T1000 (cell line): ENCODE results near the gene PDE1A.

Experiments used
- DNase-seq: peaks from one replicate; lab custom pipeline; 2025; ENCODE audit warnings: mixed read lengths; lab: John Stamatoyannopoulos, UW

PDE1A gene

GRCh38 chr2:182128821-182129707 is 297.8 kb downstream of the PDE1A start:
- no peak for DNase-seq

DNA sequence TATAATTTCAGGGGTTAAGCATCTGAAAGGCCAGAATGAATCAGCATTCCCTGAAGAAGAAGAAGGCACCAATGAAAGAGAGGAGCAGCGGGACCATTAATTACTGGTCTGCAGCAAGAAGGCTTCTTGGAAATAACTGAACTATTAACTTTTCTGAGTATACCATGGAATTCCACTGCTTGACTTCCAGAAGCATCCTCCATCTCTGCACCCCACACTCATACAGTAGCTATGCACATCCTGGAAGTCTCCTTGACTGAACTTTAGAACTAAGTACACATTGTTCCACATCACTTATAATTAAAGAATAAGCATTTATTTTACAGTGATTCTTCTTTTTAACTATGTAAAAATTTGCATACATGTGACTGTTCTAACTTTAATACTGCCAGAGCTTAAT is 309.6 kb downstream of the PDE1A start:
- DNase-seq = no peak

DNA sequence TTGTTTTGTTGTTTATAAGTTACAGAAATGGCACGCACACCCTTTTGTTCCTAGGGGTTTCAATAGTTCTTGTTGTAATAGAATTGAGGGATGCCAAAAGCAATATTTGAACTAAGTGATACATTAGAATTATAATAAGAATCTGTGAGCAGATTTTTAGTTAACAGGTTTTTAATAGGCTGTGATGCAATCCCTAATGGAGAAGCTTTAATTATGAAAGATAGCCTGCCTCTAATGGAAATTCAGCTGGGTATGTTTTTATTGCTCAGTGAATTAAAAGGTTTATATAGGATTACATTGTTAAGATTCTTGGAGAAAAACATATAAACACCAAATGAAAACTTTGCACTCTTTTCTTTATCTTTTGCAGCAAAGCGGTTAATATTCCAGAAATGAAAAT is 310.1 kb downstream of the PDE1A start:
- DNase-seq = no peak

- no peak for DNase-seq
These were observed 311.6 kb downstream of the PDE1A start for GRCh38 chr2:182115258-182115657.

- DNase-seq = no peak
These were observed 313.5 kb downstream of the PDE1A start for GRCh38 chr2:182113334-182113733.

DNA sequence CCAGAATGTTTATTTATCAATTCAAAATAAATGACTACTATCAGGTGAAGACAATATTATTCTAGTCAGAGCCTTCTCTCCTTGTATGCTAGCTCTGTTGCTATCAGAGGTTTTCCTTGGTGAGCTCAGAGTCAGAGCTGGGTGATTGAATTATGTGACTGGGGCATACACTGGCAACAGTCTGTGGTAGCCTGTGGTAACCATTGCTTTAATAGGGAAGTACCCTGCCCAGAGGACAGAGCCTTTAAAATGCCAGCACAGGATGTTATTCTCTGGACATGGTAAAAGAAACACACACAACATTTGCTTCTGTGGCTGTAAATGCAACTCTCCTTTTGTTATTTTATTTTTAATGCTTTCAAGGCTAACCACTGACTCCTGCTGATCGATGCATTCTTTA is 316.5 kb downstream of the PDE1A start:
- no peak for DNase-seq

DNA sequence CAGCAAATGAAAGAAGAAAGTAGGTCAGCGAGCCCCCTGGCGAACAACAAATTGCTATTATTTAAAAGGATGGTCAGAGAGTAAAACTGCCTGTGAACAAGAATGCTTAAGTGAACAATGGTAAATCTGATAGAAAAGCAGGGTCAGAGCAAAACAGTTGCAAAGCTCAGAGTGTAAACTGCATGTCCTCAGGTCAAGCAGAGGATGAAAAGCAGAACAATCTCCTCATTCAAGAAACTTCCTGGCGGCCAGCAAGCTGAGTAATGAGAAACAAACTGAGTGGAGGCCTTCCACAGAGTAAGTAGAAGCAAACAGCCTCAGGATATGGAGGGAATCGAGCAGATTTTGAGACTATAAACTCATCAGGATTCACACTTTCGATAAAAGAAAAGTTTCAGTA is 323.3 kb downstream of the PDE1A start:
- DNase-seq = no peak

- no peak for DNase-seq
These were observed 325.6 kb downstream of the PDE1A start for GRCh38 chr2:182101263-182101662.

DNA sequence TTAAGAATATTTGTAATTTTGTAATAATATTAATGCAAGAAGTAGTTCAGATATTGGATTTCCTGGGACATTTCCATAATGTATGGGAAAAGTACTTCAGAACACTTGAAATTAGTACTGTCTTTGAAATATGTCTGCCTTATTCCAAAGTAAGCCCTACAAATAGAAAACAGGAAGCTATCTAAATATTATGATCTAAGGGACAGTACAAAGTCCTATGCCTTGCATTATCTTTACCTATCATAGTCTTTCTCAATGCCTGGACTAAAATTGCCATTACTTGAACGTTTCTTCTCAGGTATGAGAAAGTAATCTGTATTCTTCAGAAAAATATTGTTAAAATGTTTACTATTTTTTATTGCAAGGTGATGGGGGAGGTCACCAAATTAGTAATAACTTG is 328.2 kb downstream of the PDE1A start:
- DNase-seq = no peak

DNA sequence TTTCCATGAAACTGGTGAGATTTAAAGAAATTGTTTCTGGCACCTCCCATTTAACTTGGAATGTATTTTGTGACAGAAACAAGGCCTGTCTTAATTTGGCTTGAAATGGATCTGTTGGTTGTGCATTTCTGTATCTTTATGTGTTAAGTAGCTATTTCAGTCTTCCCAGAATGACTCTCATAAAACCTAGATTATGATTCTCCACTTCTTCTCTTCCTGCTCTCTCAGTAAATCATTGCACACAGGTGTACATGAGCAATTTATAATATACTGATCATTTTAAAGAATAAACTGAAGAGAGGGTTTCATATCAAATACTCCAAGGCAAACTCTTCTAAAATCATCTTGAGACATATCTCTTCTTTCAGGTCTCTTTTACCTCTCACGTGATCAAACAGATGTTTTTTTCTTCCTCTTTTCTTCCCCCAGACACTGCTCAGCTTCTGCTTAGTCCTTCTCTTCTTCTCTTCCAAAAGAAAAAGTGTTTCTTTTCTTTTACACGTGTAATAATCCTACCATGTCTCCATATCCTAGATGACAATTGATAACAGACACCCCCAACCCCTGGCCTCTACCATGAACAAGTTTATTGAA is 329.2 kb downstream of the PDE1A start:
- DNase-seq = no peak

GRCh38 chr2:182090486-182090885 is 336.4 kb downstream of the PDE1A start:
- DNase-seq = no peak
